Stimulated activated naive CD8-positive, alpha-beta T cell treated with anti-CD3 and anti-CD28 coated beads, Interleukin-15, Interleukin-2, amounts not matched to agents 100 ng/mL and 50 ng/mL, for 24 hours (primary cell): ENCODE data around the gene TUB.

ENCODE experiments used
- H3K27ac Mint-ChIP-seq: one replicate; pipeline ENCODE4 v1.8.0; 2021; ENCODE audit warnings: mild to moderate bottlenecking, mixed read lengths
- H3K27me3 Mint-ChIP-seq: one replicate; pipeline ENCODE4 v1.8.0; 2021; ENCODE audit warnings: mixed read lengths
- H3K36me3 Mint-ChIP-seq: one replicate; pipeline ENCODE4 v1.8.0; 2021; ENCODE audit warnings: low read depth, mixed read lengths
- H3K4me1 Mint-ChIP-seq: one replicate; pipeline ENCODE4 v1.8.0; 2021; ENCODE audit warnings: low read depth, mixed read lengths
- H3K4me3 Mint-ChIP-seq: one replicate; pipeline ENCODE4 v1.8.0; 2021; ENCODE audit warnings: mild to moderate bottlenecking, mixed read lengths
- H3K9me3 Mint-ChIP-seq: one replicate; pipeline ENCODE4 v1.8.0; 2021; ENCODE audit warnings: mixed read lengths

Gene TUB

DNA sequence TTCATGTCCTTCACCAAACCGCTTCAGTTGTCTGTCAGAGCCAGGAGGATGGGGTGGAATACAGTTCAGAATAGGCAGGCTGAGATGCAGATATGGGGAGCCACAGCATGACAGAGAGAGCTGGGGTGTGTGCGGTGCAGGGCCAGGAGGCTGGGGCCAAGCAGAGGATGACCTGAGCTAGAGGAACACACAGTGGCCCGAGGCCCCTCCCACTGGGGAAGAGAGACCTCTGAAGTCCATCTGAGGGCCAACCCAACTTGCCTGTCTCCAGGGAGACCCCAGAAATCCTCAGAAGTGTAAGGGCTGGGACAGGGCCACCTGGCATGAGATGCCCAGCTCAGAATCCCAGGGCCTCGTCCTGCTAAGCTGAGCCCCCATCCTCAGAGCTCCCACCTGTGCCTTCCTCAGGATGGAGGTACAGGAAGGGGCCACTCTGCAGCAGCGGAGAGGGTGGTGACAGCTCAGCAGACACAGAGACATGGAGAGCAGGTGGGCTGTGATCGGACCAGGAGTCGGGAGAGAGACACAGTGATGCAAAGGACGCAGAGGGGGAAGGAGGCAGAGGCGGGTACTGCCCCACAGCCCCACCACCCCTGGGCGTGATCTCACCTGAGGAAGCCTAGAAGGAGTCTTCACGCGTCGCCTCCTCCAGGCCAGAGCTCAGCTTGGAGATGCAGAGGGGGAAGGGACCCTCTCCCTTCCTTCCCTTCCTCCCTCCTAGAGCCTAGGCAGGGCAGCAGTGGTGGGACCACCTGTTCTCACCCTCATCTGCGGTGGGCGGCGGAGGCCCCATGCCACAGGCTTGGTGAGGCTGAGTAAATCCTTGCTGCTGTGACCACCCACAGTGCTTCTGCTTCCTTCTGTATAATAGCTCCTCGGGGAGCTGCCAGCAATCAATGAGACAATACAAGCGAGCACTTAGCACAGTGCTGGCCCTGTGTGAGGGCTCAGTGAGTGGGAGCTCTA is 9.1 kb upstream of the TUB start:
- H3K36me3 Mint-ChIP-seq: no peaks in the 10 kb centered on the region
- no peaks in the 10 kb centered on the region for H3K9me3 Mint-ChIP-seq
- H3K27ac Mint-ChIP-seq: no peak overlapping the region
- H3K27me3 Mint-ChIP-seq: peaks cover 18% of the 10 kb centered on the region
- no peak overlapping the region for H3K4me3 Mint-ChIP-seq
- peaks cover 3% of the 10 kb centered on the region for H3K4me1 Mint-ChIP-seq

DNA sequence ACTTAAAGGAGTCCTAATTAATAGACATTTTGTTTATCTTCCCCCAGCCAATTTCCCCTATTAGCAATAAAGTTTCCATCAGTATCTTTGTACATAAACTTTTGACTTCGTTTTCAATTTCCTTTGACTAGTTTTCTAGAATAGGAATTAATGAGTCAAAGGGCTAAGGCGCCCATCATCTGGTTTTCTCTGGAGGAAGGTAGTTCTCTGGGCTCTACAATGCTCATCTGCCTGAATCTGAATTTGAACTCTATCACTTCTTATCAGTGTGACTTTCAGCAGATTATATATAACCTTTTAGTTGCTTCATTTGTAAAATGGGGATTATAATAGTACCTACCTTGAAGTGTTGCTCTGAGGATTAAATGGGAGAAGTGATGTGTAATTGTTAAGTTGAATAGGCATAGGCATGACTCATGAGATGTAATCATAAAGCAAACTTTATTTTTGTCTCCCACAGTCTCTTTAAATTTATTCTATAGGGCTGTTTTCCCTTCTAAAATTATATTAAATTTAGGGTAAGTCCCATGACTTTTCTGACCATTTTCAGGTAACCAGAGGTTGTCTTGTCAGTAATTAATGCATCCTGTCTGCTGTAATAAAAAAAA is 5.8 kb upstream of the TUB start:
- H3K9me3 Mint-ChIP-seq: no peaks in the 10 kb centered on the region
- no peak overlapping the region for H3K4me3 Mint-ChIP-seq
- H3K27me3 Mint-ChIP-seq: peaks cover 35% of the 10 kb centered on the region
- H3K36me3 Mint-ChIP-seq: no peaks in the 10 kb centered on the region
- no peak overlapping the region for H3K27ac Mint-ChIP-seq
- H3K4me1 Mint-ChIP-seq: peaks cover 3% of the 10 kb centered on the region

DNA sequence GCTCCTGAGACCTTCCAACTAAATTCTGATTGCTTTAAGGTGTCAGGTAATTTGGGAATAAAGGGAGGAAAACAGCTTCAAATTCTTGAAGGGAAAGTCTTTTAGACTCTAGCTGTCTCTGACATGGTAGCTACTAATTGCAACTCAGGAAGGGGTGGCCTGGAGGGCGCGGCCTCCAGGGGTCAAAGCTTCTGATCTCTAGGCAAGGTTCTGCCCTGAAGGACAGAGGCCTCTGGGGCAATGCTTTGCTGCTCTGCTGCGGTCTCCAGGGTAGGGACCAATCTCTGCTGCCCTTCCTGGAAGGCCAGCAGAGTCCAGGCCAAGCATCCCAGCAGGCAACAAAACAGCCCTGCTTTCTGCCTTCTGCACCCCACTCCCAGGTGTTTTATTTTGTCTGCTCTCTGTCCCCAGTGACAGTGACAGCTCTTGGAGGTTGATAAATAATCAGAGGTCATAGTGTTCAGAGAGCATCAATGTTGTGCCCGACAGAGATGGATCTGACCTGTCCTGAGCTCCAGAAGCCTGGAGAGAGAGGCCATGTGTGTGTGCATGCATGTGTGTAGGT is 1.8 kb upstream of the TUB start:
- Mint-ChIP-seq H3K27me3 (peaks cover 48% of the 10 kb centered on the region), H3K27ac (no peak overlapping the region), H3K36me3 (no peaks in the 10 kb centered on the region), H3K4me1 (peaks cover 9% of the 10 kb centered on the region), H3K4me3 (no peak overlapping the region), H3K9me3 (no peaks in the 10 kb centered on the region)

DNA sequence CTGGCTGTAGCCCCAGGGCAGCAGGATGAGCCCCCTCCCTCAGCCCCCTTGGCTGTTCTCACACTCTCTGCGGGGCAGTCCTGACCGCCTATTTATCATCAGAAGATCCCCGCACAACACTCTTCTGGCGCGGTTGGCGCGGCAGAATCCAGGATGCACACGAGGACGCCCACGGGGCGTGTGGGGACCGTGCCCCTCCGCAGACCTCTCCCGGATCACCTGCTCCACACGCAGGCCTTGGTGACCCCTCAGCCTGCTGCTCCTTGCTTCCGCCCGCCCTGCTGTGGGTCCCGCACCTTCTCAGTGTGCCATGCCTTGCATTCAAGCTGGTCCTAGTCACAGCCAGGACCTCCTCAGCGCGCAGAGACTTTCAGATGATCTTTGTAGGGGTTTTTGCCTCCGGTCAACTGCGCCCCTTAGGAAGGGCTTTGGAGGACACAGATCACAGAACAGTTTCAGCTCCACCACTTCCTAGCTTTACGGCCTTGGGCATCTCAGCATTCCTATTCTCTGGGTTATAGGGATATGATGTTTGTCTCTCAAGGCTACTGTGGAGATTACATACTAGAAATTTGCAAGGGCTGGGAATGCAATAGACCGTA is 841 bp upstream of the TUB start:
- H3K27me3 Mint-ChIP-seq: peaks cover 56% of the 10 kb centered on the region
- peaks cover 7% of the 10 kb centered on the region for H3K4me1 Mint-ChIP-seq
- H3K4me3 Mint-ChIP-seq: peak overlapping the region; percentile 56
- H3K27ac Mint-ChIP-seq: no peak overlapping the region
- no peaks in the 10 kb centered on the region for H3K36me3 Mint-ChIP-seq
- H3K9me3 Mint-ChIP-seq: no peaks in the 10 kb centered on the region

DNA sequence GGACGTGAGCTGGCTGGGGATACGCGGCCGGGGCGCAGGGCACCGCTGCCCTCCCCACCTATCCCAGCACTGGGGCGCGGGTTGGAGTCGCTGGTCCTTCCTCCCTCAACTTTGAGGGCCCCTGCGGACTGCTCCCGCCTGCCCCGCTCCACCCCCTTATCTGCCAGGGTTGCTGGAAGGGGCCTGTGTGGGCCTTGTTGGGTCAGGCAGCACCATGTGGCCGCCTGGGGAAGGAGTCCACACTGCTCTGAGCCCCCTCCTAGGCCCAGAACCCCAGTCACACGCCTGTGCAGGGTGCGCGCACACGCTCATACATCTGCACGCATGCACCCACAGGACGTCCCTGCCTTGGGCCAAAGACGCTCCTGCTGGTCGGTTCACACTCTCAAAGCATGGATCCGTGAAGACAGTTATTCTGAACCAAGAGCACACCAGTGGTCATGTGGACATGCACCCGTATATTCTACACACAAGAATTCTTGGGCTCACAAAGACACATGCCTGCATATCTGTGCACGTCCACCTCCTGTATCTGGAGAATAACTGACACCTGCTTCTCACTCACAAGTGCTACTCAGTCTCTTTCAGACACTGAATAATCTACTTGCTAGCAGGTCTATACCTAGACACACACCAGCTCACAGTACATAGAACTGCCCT is 710 bp downstream of the TUB start:
- Mint-ChIP-seq H3K4me3 (peak overlapping the region; percentile 42), H3K4me1 (peaks cover 6% of the 10 kb centered on the region), H3K36me3 (no peaks in the 10 kb centered on the region), H3K27ac (no peak overlapping the region), H3K27me3 (peaks cover 56% of the 10 kb centered on the region), H3K9me3 (no peaks in the 10 kb centered on the region)

DNA sequence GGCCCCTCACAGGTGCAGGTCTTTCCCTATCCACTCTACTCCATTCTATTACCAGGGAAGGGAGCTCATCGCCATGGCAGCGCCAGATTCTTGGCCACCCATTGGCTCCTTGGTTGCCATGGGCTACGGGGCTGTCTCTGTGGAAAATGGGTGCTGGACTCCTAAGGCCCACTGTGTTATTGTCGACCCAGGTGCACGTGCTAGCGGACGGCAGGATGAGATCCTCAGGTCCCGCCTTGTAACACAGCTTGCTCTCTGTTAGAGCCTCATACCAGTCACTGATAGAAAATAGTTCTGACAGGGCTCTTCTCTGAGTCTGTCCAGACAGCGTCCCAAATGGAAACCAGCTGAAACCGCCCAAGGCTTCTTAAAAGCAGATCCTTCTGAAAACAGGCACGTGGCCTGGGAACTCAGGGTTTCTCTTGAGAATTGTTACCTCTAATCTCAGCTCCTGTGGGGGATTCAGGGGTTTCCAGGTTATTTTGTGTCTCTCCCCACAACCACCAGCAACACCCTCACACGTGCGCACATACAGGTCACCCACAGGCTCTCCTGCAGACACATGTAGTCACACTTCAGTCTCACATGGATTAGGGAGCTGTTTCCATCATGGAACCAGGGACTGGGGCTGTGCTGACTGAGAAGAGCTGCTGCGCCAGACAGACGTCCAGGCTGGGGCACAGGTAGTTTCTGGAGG is 1.5 kb downstream of the TUB start:
- H3K4me1 Mint-ChIP-seq: peaks cover 6% of the 10 kb centered on the region
- no peaks in the 10 kb centered on the region for H3K36me3 Mint-ChIP-seq
- H3K4me3 Mint-ChIP-seq: no peak overlapping the region
- H3K27ac Mint-ChIP-seq: no peak overlapping the region
- peaks cover 52% of the 10 kb centered on the region for H3K27me3 Mint-ChIP-seq
- no peaks in the 10 kb centered on the region for H3K9me3 Mint-ChIP-seq

DNA sequence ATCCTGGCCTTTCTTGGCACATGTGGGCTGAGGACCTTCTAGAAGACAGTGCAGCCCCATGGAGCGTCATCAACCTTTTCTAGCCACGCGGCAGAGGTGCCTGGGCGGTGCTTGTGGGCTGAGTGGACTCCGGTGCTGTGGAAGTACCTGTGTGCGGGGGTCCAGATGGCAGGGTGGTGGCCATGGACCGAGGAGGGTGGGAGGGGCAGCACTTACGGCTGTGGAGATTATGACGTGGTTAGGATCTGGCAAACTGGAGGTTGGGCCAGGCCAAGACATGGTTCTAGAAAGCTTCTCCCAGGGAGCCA is 2.0 kb downstream of the TUB start:
- Mint-ChIP-seq H3K9me3 (no peaks in the 10 kb centered on the region), H3K27me3 (peaks cover 50% of the 10 kb centered on the region), H3K4me3 (no peak overlapping the region)

DNA sequence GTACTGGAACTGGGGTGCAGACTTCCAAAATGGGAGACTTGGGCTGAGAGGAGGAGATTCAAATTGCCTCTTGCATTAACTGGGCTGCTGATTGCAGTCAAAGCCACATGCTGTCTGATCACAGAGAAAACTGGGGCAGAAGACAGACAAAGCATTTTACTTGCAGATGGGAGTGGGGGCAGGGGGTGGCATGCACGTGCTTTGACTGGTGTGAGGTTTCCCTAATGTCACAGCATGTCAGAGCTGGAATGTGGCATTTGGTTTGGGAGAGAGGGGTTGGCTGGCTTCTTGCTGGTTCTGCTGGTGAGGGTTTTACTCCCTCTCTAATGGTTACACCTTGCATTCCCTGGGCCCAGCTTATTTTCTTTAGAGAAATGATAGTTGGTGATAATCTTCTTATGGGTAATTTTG is 2.9 kb downstream of the TUB start:
- no peak overlapping the region for H3K27ac Mint-ChIP-seq
- peaks cover 6% of the 10 kb centered on the region for H3K4me1 Mint-ChIP-seq
- no peaks in the 10 kb centered on the region for H3K9me3 Mint-ChIP-seq
- peaks cover 43% of the 10 kb centered on the region for H3K27me3 Mint-ChIP-seq
- H3K36me3 Mint-ChIP-seq: no peaks in the 10 kb centered on the region
- H3K4me3 Mint-ChIP-seq: no peak overlapping the region

More for the DNA sequence above, 2.0 kb downstream of the TUB start:
- Mint-ChIP-seq H3K4me1 (peaks cover 6% of the 10 kb centered on the region), H3K36me3 (no peaks in the 10 kb centered on the region), H3K27ac (no peak overlapping the region)

DNA sequence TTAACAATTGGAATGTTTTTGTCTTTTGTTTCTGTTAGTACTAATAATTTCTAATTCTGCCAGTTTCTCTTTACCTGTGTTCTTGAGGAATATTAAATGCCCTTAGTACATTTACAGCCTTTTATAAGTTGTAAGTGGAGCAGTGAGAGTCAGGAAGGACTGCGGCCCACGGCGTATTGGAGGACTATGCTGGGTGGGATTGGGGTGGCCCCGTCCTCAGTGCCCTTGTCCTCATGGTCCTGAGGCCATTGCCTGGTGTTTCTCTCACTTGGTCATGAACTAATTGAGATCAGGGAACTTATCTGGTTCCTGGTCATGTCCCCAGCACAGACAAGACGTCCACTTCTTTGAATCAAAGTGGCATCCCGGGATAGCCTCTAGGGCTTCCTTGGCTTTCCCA is 3.3 kb downstream of the TUB start:
- Mint-ChIP-seq H3K4me1 (peaks cover 6% of the 10 kb centered on the region), H3K27me3 (peaks cover 41% of the 10 kb centered on the region), H3K36me3 (no peaks in the 10 kb centered on the region), H3K4me3 (no peak overlapping the region), H3K27ac (no peak overlapping the region), H3K9me3 (no peaks in the 10 kb centered on the region)

DNA sequence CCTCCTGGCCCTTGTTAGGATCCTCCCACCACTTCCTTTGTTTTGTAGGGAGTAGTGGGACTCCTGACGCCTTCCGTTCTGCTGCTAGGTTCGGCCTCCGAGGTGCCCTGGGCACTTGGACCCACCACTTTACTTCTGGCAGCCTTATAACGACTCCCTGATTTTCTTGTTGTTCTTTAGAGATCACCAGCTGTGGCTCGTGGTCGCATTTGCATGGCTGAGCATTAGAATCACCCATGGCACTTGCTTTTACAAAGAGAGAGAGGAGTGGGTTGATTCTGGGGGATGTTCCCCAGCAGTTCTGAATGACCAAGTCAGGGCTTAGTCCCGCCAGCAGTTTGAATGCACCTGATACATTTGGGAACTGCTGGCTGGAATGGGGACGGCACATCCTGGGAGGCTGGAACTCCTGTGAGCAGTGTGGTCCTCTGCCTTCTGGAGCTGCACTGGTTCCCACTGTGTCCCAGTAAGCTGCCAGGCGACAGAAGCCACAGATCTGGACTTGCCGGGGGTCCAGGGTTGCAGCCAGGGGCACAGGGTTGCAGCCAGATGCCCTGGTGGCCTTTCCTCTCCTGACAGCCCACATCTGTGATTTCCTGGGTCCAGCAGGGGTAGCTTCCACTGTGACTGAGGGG is 4.1 kb downstream of the TUB start:
- H3K4me3 Mint-ChIP-seq: no peak overlapping the region
- no peaks in the 10 kb centered on the region for H3K9me3 Mint-ChIP-seq
- H3K36me3 Mint-ChIP-seq: no peaks in the 10 kb centered on the region
- no peak overlapping the region for H3K27ac Mint-ChIP-seq
- peaks cover 35% of the 10 kb centered on the region for H3K27me3 Mint-ChIP-seq
- H3K4me1 Mint-ChIP-seq: peaks cover 6% of the 10 kb centered on the region

DNA sequence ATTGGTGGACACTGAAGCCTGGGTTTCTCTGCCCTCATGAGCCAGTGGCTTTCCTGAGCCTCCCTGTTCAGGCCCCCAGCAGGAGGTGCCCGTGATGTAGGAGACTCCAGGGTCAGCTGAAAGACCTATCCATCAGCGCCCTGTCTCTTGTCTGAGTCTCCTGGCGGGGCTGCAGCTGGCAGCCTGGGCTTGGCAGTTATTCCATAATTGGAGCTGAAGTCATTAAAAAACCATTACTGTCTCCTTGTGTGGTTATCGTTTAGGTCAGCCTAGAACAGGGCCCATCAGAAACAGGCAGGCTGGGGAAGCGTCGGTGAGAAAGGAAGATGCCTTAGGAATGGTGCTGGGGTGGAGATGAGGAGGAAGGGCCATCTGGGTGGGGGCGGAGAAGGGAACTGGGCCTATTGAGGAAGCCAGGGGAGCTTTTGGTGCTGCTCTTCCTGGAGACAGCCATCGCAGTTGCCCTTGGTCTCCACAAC is 5.0 kb downstream of the TUB start:
- H3K4me1 Mint-ChIP-seq: peaks cover 6% of the 10 kb centered on the region
- no peak overlapping the region for H3K4me3 Mint-ChIP-seq
- no peaks in the 10 kb centered on the region for H3K9me3 Mint-ChIP-seq
- peaks cover 30% of the 10 kb centered on the region for H3K27me3 Mint-ChIP-seq
- H3K27ac Mint-ChIP-seq: no peak overlapping the region
- H3K36me3 Mint-ChIP-seq: no peaks in the 10 kb centered on the region

DNA sequence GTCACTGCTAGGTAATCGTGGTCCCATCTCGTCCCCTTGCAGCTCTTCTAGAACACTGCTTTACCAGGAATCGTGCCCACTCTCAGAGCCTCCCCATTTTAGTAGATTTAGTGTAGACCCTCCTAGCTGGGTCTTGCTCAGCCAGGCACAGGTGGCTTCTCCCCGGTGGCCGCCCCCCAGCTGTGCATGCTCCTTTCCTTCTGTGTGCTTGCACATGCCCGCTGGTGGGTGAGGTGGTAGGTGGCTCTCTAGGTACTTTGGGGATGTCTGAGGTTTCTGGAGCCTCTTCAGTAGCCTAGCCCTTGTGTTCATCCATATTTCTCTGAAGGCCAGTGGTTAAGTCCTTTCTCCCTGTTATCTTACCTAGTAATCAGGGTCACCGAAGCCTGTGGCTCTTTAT is 5.6 kb downstream of the TUB start:
- H3K4me3 Mint-ChIP-seq: no peak overlapping the region
- H3K27ac Mint-ChIP-seq: no peak overlapping the region
- H3K4me1 Mint-ChIP-seq: peaks cover 5% of the 10 kb centered on the region
- no peaks in the 10 kb centered on the region for H3K9me3 Mint-ChIP-seq
- H3K36me3 Mint-ChIP-seq: no peaks in the 10 kb centered on the region
- peaks cover 30% of the 10 kb centered on the region for H3K27me3 Mint-ChIP-seq

DNA sequence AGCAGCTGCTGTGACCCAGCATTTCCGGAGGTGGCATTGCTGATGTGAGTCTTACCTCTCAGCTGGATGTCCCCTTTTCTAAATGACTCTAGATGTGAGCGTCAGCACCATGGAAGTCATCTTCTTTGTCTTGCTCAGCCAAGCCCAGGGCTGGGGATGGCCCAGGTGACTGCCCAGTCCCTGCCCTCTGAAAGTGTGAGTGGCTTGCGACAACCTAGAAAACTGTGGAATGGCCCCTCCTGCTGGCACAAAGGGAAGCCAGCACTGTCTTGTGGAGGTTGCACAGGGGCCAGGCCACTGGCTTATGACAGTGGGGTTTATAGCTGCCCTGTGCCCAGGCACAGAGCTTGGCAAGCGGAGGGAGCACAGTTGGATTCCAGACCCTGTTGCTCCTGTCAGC is 6.2 kb downstream of the TUB start:
- Mint-ChIP-seq H3K4me3 (no peak overlapping the region), H3K4me1 (no peaks in the 10 kb centered on the region), H3K27ac (no peak overlapping the region), H3K36me3 (no peaks in the 10 kb centered on the region), H3K9me3 (no peaks in the 10 kb centered on the region), H3K27me3 (peaks cover 24% of the 10 kb centered on the region)

DNA sequence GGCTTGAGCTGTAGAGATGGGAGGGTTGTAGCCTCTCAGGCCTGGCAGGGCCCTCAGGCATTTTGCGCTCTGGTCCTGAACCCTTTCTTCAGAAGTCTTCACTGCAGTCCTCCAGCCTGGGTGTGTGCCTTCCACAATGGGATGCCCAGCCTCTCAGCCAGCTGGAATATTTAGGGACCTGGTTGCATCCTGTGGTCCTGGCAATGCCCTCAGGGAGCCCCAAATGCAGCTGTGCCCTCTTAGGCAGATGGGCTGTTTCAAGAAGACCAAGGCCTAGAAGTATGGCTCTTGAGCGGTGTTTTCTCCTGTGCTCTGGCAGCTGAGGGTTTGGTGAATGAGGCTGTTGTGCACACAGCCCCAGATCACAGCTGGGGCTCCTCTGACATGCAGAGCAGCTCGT is 6.7 kb downstream of the TUB start:
- H3K36me3 Mint-ChIP-seq: no peaks in the 10 kb centered on the region
- peaks cover 18% of the 10 kb centered on the region for H3K27me3 Mint-ChIP-seq
- no peak overlapping the region for H3K27ac Mint-ChIP-seq
- no peaks in the 10 kb centered on the region for H3K9me3 Mint-ChIP-seq
- no peak overlapping the region for H3K4me3 Mint-ChIP-seq
- no peaks in the 10 kb centered on the region for H3K4me1 Mint-ChIP-seq
